Skin epidermis (tissue), 12 donors: ENCODE measurements around the gene GREB1.

Experiments
- H3K27ac ChIP-seq, 21 experiments: fragments of 200-600 bp; sonication (generic) in 11 of 21; one replicate each; pipeline ENCODE4 v1.5.0; 2020; ENCODE audit warnings: mild to moderate bottlenecking in 3 of 21, inconsistent platforms in 2 of 21, moderate library complexity in 2 of 21
- H3K4me3 ChIP-seq, 7 experiments: fragments of 200-600 bp; sonication (generic) in 2 of 7; one replicate each; pipeline ENCODE4 v1.5.0; 2020; ENCODE audit warnings: inconsistent platforms in 2 of 7, mild to moderate bottlenecking in 2 of 7, moderate library complexity in 1 of 7

The GREB1 gene

GRCh38 chr2:11624893-11625292, 91.0 kb downstream of the GREB1 start:
- Histone ChIP-seq H3K4me3 (no peak overlapping the region), H3K27ac (no peak overlapping the region)

- Histone ChIP-seq H3K4me3 (no peak overlapping the region), H3K27ac (no peak overlapping the region)
Observed at GRCh38 chr2:11625671-11626070, 91.8 kb downstream of the GREB1 start.

GRCh38 chr2:11628675-11629074, 94.8 kb downstream of the GREB1 start:
- Histone ChIP-seq H3K4me3 (no peak overlapping the region), H3K27ac (no peak overlapping the region)

- H3K27ac ChIP-seq, result no peak overlapping the region
Observed at GRCh38 chr2:11629215-11629614, 95.4 kb downstream of the GREB1 start.

GRCh38 chr2:11629851-11630250, 96.0 kb downstream of the GREB1 start:
- no peak overlapping the region for H3K27ac ChIP-seq

More at GRCh38 chr2:11629215-11629614, 95.4 kb downstream of the GREB1 start:
- no peak overlapping the region for H3K4me3 ChIP-seq

GRCh38 chr2:11630855-11631254, 97.0 kb downstream of the GREB1 start:
- no peak overlapping the region for H3K27ac ChIP-seq

More at GRCh38 chr2:11629851-11630250, 96.0 kb downstream of the GREB1 start:
- no peak overlapping the region for H3K4me3 ChIP-seq

GRCh38 chr2:11631462-11631861, 97.6 kb downstream of the GREB1 start:
- H3K27ac ChIP-seq, result no peak overlapping the region
- H3K4me3 ChIP-seq, result no peak overlapping the region

More at GRCh38 chr2:11630855-11631254, 97.0 kb downstream of the GREB1 start:
- H3K4me3 ChIP-seq, result no peak overlapping the region

GRCh38 chr2:11633923-11634478, 100.2 kb downstream of the GREB1 start:
- Histone ChIP-seq H3K27ac (no peak overlapping the region), H3K4me3 (no peak overlapping the region)

GRCh38 chr2:11634584-11634983, 100.7 kb downstream of the GREB1 start:
- no peak overlapping the region for H3K4me3 ChIP-seq
- no peak overlapping the region for H3K27ac ChIP-seq

- no peak overlapping the region for H3K27ac ChIP-seq
- H3K4me3 ChIP-seq, result no peak overlapping the region
Observed at GRCh38 chr2:11635141-11635540, 101.3 kb downstream of the GREB1 start.

- Histone ChIP-seq H3K4me3 (no peak overlapping the region), H3K27ac (no peak overlapping the region)
Observed at GRCh38 chr2:11636593-11637295, 102.9 kb downstream of the GREB1 start.

- H3K4me3 ChIP-seq, result no peak overlapping the region
- no peak overlapping the region for H3K27ac ChIP-seq
Observed at GRCh38 chr2:11637546-11637945, 103.7 kb downstream of the GREB1 start.

GRCh38 chr2:11639503-11639902, 105.7 kb downstream of the GREB1 start:
- no peak overlapping the region for H3K4me3 ChIP-seq
- H3K27ac ChIP-seq, result no peak overlapping the region

GRCh38 chr2:11640132-11640531, 106.3 kb downstream of the GREB1 start:
- Histone ChIP-seq H3K4me3 (no peak overlapping the region), H3K27ac (no peak overlapping the region)

GRCh38 chr2:11642972-11643371, 109.1 kb downstream of the GREB1 start:
- no peak overlapping the region for H3K4me3 ChIP-seq
- H3K27ac ChIP-seq, result no peak overlapping the region

GRCh38 chr2:11644293-11644692, 110.4 kb downstream of the GREB1 start:
- Histone ChIP-seq H3K4me3 (no peak overlapping the region), H3K27ac (no peak overlapping the region)

GRCh38 chr2:11646530-11646929, 112.7 kb downstream of the GREB1 start:
- H3K4me3 ChIP-seq, result no peak overlapping the region
- no peak overlapping the region for H3K27ac ChIP-seq

GRCh38 chr2:11647834-11648600, 114.2 kb downstream of the GREB1 start:
- H3K4me3 ChIP-seq, result no peak overlapping the region
- H3K27ac ChIP-seq, result no peak overlapping the region

- Histone ChIP-seq H3K4me3 (no peak overlapping the region), H3K27ac (no peak overlapping the region)
Observed at GRCh38 chr2:11649093-11649492, 115.2 kb downstream of the GREB1 start.

GRCh38 chr2:11651856-11652548, 118.2 kb downstream of the GREB1 start:
- H3K4me3 ChIP-seq, result no peak overlapping the region
- H3K27ac ChIP-seq, result no peak overlapping the region
